Measurements from ENCODE around the gene LYAR.
"Not testable (repeated sequence)": the region's sequence is repeated elsewhere in the genome, so short reads cannot be mapped to it uniquely, and the experiment has no call there.

Gene LYAR

GRCh38 chr4:4259484-4260100 lies 30.4 kb downstream of the LYAR start:
- DNase-seq, result no peak

- DNase-seq, result not testable (repeated sequence)
Measured at GRCh38 chr4:4257705-4258104, 32.2 kb downstream of the LYAR start.

- no peak for DNase-seq
Measured at GRCh38 chr4:4256799-4257198, 33.2 kb downstream of the LYAR start.

- DNase-seq, result no peak
Measured at GRCh38 chr4:4254666-4255065, 35.3 kb downstream of the LYAR start.

- DNase-seq, result no peak
Measured at GRCh38 chr4:4254199-4254598, 35.8 kb downstream of the LYAR start.

- no peak for DNase-seq
Measured at GRCh38 chr4:4249866-4250265, 40.1 kb downstream of the LYAR start.

- not testable (repeated sequence) for DNase-seq
Measured at GRCh38 chr4:4249342-4249741, 40.6 kb downstream of the LYAR start.

- DNase-seq, result no peak
Measured at GRCh38 chr4:4248885-4249203, 41.1 kb downstream of the LYAR start.

GRCh38 chr4:4248029-4248884 lies 41.7 kb downstream of the LYAR start, which contains the start of gene TMEM128:
TMEM128 (minus strand) TSS chr4:4248223; CDS start chr4:4248202, 21 bp downstream.
- peak; percentile 85 for DNase-seq

GRCh38 chr4:4247696-4248028 lies 42.3 kb downstream of the LYAR start:
- DNase-seq, result no peak

- DNase-seq, result no peak
Measured at GRCh38 chr4:4245172-4245571, 44.8 kb downstream of the LYAR start.

GRCh38 chr4:4239551-4239950 lies 50.4 kb downstream of the LYAR start:
- DNase-seq, result not testable (repeated sequence)

GRCh38 chr4:4233610-4234009 lies 56.3 kb downstream of the LYAR start:
- no peak for DNase-seq

GRCh38 chr4:4228356-4228668 lies 61.6 kb downstream of the LYAR start:
- no peak for DNase-seq

GRCh38 chr4:4227510-4228355 lies 62.2 kb downstream of the LYAR start:
- DNase-seq, result no peak

GRCh38 chr4:4226606-4227438 lies 63.1 kb downstream of the LYAR start, which contains the start of gene OTOP1:
OTOP1 (minus strand) TSS chr4:4226929; CDS start chr4:4226864, 65 bp downstream.
- no peak for DNase-seq

- DNase-seq, result no peak
Measured at GRCh38 chr4:4225915-4226605, 63.9 kb downstream of the LYAR start.

Data from activated CD4-positive, alpha-beta T cell treated with anti-CD3 and anti-CD28 coated beads for 1 hour (primary cell).